ENCODE measurements around the gene TTLL11.
"Not testable (repeated sequence)": the region's sequence is repeated elsewhere in the genome, so short reads cannot be mapped to it uniquely, and the experiment has no call there.

Gene TTLL11

DNA sequence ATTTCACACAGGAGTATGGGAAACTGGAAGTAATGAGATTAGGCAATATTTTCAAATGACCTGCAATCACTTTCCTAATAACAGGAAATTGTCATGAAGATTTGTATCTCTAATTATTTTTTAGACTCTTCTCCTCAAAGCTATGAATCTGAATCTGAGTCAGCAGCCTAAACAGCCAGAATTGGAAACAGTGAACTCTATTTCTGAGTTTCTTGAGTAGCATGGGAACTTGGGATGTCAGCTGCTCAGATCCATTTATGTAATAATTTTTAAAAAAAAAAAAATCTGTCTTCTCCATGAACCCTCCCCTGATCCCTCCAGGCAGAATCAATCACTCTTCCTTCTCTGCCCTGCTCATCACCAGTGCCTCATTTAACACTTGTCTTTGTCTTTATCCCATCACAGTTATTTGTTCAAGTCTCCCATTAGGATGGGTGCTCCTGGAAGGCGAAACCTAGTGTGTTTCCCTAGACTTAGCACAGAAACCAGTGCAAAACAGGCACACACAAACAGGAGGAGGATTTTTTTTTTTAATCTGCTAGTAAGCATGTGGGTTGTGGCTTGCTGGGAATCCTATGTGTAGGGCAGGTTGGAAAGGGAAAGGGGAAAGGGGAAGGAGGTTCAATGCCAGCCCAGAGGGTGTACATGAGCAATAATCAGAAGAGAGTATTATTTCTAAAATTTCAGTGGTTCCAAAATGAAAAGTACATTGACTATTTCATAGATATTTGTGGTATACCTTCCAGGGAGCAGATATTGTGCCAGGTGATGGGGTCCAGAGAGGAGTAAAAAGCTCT lies 186.8 kb downstream of the TTLL11 start:
- no peak for DNase-seq (ENCODE audit: low read depth, low spot score)

DNA sequence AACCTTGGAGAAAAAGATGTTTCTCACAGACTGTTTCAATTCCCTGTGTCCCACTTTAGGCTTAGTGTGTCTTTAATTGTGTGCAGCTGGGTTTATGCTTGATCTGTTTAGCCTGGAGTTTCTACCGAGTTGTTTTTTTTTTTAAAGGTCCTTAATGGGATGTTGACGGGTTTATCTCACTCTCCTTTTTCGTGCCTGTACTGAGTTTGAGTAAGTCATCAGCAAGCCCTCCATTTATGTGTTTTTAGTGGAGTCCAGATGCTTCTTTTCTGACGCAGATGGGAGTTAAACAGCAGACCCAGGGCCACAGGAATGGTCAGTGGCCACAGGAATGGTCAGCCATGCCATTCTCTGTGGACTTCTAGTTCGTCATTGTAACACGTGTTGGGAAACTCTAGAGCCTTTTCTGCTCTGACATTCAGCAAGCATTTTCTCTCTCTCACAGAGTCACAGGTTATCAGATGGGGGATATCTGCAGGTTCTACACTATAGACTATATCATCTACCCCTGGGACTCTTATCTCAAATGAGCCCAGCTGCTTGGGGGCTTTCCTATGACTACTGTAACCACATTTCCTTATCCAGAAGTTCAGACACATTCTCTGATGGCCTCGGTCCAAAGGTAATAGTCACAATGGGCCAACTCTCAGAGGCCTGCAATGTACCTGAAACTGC lies 190.5 kb downstream of the TTLL11 start:
- no peak for DNase-seq (ENCODE audit: low read depth, low spot score)

- DNase-seq (ENCODE audit: low read depth, low spot score), result no peak
These were observed 191.5 kb downstream of the TTLL11 start for GRCh38 chr9:121901616-121902015.

GRCh38 chr9:121900163-121900562 lies 192.9 kb downstream of the TTLL11 start:
- DNase-seq (ENCODE audit: low read depth, low spot score), result no peak

DNA sequence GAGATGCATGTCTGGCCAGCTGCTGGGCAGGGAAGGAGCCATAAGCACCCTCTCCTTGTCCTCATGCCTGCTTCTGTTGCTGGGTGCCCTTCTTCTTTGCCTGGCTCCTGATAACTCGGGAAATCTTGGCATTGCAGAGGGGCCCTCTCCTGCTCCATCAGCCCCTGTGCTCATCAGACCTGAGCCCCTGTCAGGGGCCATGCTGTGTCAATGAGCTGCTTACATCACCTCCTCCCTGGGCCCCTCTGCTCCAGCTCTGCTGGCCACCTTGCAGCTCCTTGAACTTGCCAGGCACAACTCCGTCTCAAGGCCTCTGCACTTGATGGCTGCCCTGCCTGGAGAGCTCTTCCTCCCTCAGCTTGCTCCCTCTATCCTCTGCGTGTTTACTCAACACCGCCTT lies 194.3 kb downstream of the TTLL11 start:
- no peak for DNase-seq (ENCODE audit: low read depth, low spot score)

GRCh38 chr9:121897140-121897539 lies 196.0 kb downstream of the TTLL11 start:
- DNase-seq (ENCODE audit: low read depth, low spot score), result no peak

- DNase-seq (ENCODE audit: low read depth, low spot score), result no peak
These were observed 196.6 kb downstream of the TTLL11 start for GRCh38 chr9:121896545-121896943.

GRCh38 chr9:121895818-121896544 lies 197.1 kb downstream of the TTLL11 start:
- no peak for DNase-seq (ENCODE audit: low read depth, low spot score)

- DNase-seq (ENCODE audit: low read depth, low spot score), result no peak
These were observed 197.8 kb downstream of the TTLL11 start for GRCh38 chr9:121895358-121895757.

DNA sequence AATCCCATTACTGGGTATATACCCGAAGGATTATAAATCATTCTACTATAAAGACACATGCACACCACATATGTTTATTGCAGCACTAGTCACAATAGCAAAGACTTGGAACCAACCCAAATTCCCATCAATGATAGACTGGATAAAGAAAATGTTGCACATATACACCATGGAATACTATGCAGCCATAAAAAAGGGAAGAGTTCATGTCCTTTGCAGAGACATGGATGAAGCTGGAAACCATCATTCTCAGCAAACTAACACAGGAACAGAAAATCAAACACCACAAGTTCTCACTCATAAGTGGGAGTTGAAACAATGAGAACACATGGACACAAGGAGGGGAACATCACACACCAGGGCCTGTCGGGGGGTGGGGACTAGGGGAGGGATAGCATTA lies 198.7 kb downstream of the TTLL11 start:
- not testable (repeated sequence) for DNase-seq (ENCODE audit: low read depth, low spot score)

DNA sequence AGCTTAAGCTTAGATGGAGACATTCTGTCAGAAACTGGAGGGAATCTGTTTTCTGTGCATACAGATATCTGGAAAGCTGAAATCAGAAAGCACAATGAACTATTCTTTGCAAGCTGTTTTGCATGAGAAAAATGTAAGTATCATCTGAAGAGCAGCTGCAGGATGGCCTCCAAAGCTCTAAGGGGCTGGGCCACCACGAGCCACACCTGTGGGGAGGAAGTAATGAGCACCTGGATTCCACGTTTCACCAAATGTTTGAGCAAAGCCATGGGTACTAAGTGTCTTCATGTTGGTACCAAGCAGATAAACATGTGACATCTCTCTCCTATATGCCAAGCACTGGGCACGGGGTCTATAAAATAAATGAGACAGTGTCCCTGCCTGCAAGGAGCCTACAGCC lies 199.3 kb downstream of the TTLL11 start:
- DNase-seq (ENCODE audit: low read depth, low spot score), result no peak

DNA sequence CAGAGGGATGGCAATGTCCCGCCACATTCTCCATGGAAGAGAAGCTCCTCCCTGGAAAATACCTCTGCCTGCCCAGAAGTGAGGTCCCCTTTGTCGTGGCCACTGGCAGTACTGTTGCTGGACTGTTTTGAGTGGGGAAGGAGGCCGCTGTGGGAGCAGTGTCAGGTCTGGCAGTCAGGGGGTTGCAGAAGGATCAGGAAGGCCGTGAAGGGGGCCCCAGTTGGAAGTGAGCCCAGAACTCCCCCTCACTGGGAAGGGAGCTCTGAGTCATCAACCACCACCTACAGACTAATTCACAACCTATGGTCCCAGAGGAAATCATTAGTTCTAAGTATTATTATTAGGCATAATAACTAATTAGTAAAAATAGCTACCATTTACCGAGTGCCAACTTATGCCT lies 200.4 kb downstream of the TTLL11 start:
- DNase-seq (ENCODE audit: low read depth, low spot score), result no peak

- DNase-seq (ENCODE audit: low read depth, low spot score), result no peak
These were observed 202.4 kb downstream of the TTLL11 start for GRCh38 chr9:121890746-121891145.

- no peak for DNase-seq (ENCODE audit: low read depth, low spot score)
These were observed 203.0 kb downstream of the TTLL11 start for GRCh38 chr9:121889990-121890563.

DNA sequence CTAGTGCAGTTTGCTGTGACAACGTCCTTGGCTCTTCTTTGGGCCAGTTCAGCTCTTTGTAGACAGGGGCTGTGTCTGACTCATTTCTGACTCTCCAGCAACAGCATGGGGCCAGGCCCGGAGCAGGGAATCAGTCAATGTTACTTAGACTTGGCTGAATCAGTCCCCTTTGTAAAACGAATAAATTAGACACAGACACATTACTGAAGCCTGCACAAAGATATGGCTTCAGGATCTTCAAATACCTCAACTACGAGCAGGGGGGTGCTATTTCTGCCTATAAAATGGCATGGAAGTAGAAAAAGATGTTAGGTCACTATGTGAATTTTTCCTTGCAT lies 204.7 kb downstream of the TTLL11 start:
- no peak for DNase-seq (ENCODE audit: low read depth, low spot score)

DNA sequence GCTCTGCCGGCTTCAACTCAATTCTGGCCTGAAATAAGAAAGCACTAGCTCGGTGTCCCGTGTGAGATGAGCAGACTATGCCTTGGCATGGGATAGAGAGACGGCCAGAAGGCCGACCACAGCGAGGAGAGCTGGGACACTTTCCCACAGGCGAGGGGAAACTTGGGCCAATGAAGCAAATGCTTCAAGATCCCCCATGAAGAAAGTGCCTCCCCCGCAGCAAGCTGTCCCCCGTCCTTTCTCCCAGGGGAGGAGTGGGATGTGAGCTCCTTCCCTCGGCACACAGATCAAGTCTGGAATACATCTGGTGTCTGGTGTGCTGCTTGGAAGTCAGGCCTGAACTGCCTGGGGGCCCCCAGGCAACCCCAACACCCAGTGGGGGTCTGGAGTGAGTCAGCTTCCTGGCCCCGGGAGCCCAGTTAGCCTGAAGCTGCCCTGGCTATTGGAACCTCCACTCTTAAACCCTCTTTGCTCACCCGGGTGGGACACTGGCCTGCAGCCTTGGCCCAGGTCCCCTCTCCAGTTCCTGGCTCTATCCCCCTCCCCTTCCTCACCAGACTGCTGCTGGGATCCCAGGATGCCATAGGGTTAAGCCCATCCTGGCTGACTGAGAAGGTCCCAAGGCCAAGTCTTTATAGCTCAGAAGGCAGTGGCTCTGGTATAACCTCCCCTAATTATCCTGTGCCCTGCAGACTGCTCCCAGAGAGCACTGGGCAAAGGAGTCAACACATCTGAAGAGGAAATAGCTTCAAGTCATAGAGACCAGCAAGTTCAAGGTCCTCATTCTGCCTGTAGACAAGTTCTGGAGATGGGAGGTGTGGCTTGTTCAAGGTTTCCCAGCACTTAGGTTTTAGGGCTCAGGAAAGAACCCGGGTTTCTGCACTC lies 205.3 kb downstream of the TTLL11 start:
- DNase-seq (ENCODE audit: low read depth, low spot score), result no peak

GRCh38 chr9:121886759-121887485 lies 206.2 kb downstream of the TTLL11 start:
- DNase-seq (ENCODE audit: low read depth, low spot score), result no peak

DNA sequence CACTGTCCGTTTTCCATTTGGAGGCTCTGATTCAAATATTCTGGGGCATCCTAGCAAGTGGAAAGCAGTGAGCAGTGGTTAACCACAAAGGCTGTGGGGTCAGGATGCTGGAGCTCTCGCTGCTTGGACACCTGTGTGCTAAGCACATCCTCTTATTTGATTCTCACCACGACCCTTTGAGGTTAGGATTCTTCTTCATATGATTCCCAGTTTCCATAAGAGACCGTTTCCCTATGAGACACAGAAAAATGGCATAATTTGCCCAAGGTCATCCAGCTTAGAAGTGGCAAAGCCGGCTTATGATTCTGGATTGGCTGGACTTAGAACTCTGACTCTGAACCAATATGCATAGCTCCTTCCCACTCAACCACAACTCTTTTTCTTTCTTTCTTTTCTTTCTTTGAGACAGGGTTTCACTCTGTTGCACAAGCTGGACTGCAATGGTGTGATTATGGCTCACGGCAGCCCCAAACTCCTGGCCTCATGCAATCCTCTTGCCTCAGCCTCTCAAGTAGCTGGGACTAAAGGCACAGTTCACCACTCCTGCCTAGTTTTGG lies 207.7 kb downstream of the TTLL11 start:
- DNase-seq (ENCODE audit: low read depth, low spot score), result no peak

DNA sequence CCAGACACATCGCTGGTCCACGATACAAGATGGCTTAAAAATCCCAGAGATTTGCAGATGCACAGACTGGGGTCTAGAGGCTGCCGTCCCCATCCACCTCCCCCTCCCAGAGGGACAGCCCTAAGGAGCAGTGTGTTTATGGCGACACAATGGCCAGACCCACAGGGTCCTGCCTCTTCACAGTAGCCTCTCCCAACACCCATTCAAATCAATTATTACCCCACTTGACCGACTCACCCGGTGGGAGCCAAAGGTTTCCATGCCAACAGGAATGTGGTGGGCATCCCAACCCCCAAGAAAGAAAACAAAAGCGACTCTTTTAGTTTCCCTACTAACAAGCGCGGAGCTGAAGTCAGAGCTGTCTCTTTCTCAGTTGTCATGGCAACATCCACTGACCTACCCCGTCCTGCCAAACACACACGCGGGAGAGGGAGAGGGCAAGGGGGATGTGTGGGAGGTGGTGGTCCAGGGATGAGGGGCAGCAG lies 209.0 kb downstream of the TTLL11 start:
- DNase-seq (ENCODE audit: low read depth, low spot score), result no peak

Measured in activated CD4-positive, CD25-positive, alpha-beta regulatory T cell treated with anti-CD3 and anti-CD28 coated beads, Interleukin-2, amount 50 U/mL, for 16 hours (primary cell).